Hepatocyte (in vitro differentiated cells): ENCODE measurements around the gene RALGDS. TPM values are rescaled to one million over a fixed set of nuclear protein-coding genes. Genes with fewer than 3 reads are reported as not detected.

Source experiments
- DNase-seq: peaks from one replicate; pipeline ENCODE4 v3.0.0-alpha.2; 2016; ENCODE audit warnings: low spot score
- H2AFZ ChIP-seq: fragments of 200-600 bp; sonication (generic); 2 replicates; pipeline ENCODE4 v1.6.0; 2016; ENCODE audit warnings: antibody characterized with exemption, mild to moderate bottlenecking
- H3K27ac ChIP-seq: fragments of 200-600 bp; sonication (generic); 2 replicates; pipeline ENCODE4 v1.5.1; 2016; ENCODE audit warnings: mild to moderate bottlenecking
- H3K27me3 ChIP-seq: fragments of 200-600 bp; sonication (generic); 2 replicates; pipeline ENCODE4 v1.6.1; 2016
- H3K36me3 ChIP-seq: fragments of 200-600 bp; sonication (generic); replicated peaks from 2 replicates; pipeline ENCODE4 v1.5.1; 2016; ENCODE audit warnings: low read depth; ENCODE audit not compliant: insufficient read depth
- H3K4me1 ChIP-seq: fragments of 200-600 bp; sonication (generic); 2 replicates; pipeline ENCODE4 v1.5.1; 2016; ENCODE audit warnings: mild to moderate bottlenecking, moderate library complexity; ENCODE audit not compliant: insufficient read depth
- H3K4me2 ChIP-seq: fragments of 200-600 bp; sonication (generic); 2 replicates; pipeline ENCODE4 v1.6.0; 2016
- H3K4me3 ChIP-seq: fragments of 200-600 bp; sonication (generic); 2 replicates; pipeline ENCODE4 v1.5.1; 2016; ENCODE audit warnings: mild to moderate bottlenecking
- H3K79me2 ChIP-seq: fragments of 200-600 bp; sonication (generic); 2 replicates; pipeline ENCODE4 v1.6.0; 2017; ENCODE audit warnings: mild to moderate bottlenecking
- H3K9me2 ChIP-seq: fragments of 200-600 bp; sonication (generic); replicated peaks from 2 replicates; pipeline ENCODE4 v1.6.0; 2017; ENCODE audit warnings: mild to moderate bottlenecking; ENCODE audit not compliant: insufficient read depth
- H3K9me3 ChIP-seq: fragments of 200-600 bp; sonication (generic); 2 replicates; pipeline ENCODE4 v1.5.1; 2016; ENCODE audit warnings: low read depth, mild to moderate bottlenecking
- H4K20me1 ChIP-seq: fragments of 200-600 bp; sonication (generic); 2 replicates; pipeline ENCODE4 v1.6.0; 2016; ENCODE audit warnings: mild to moderate bottlenecking; ENCODE audit not compliant: insufficient read depth, poor library complexity, severe bottlenecking
- EZH2 ChIP-seq: fragments of 200-600 bp; sonication (generic); IDR thresholded peaks from 2 replicates; pipeline ENCODE4 v1.6.1; 2016; ENCODE audit warnings: antibody characterized with exemption, mild to moderate bottlenecking, borderline replicate concordance
- EZH2phosphoT487 ChIP-seq: fragments of 200-600 bp; sonication (generic); IDR thresholded peaks from one replicate; pipeline ENCODE4 v1.6.1; 2018; ENCODE audit warnings: antibody characterized with exemption, mild to moderate bottlenecking, low read depth, moderate library complexity; ENCODE audit not compliant: unreplicated experiment, severe bottlenecking
- WGBS: methylation state at CpG from one replicate; pipeline ENCODE4 v1.1.6; 2016; ENCODE audit warnings: low lambda C conversion rate; ENCODE audit errors: missing lambda C conversion rate; 5-methylcytosine and 5-hydroxymethylcytosine counted together
- polyA plus RNA-seq: library from polyadenylated mRNA; unstranded; fragments of >200 nt; fragmentation: Nextera tagmentation; extraction: Ambion mirVana; gene quantifications from 2 replicates; pipeline ENCODE4 v1.2.1, GENCODE V29; 2016
- total RNA-seq: library from RNA; depleted of rRNA; stranded (reverse); fragments of >200 nt; gene quantifications from 2 replicates; pipeline ENCODE4 v1.2.3, GENCODE V29; 2014
- TF ChIP-seq, protein P1 (sequence below): fragments of 200-600 bp; sonication (generic); IDR thresholded peaks from 2 replicates; pipeline ENCODE4 v1.5.1; 2016; ENCODE audit warnings: antibody characterized with exemption, mild to moderate bottlenecking; ENCODE audit not compliant: poor library complexity

RALGDS gene
- total and polyA plus RNA-seq, 2 experiments from 2014 or later = 26.9 to 48.0 TPM

DNA sequence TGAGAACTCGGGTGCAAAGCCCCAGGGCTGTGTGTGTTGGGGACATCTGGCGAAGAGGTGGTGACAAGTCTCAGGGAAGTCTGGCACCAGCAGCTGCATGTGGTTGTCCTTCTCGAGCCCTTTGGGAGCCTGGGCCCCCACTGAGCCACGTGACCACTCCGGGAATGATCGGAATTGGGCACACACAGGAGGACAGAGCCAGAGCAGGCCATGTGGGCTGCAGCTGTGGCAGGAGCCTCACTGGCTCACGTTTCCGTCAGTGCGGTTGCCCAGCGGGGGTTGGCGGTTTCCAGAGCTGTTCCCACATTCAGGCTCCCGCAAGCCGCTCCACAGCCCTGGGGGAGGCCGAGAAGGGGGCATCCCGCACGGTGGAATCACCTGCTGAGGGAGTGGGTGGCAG is 66.1 kb downstream of the RALGDS start:
- Histone ChIP-seq H3K4me3 (no peak overlapping the region), H4K20me1 (no peaks in the 10 kb centered on the region), H3K27ac (no peak overlapping the region), H3K36me3 (no peaks in the 10 kb centered on the region), H3K4me2 (no peak overlapping the region), H3K79me2 (no peaks in the 10 kb centered on the region), H3K4me1 (no peaks in the 10 kb centered on the region), H2AFZ (no peak overlapping the region), H3K9me2 (no peaks in the 10 kb centered on the region), H3K27me3 (no peaks in the 10 kb centered on the region), H3K9me3 (no peaks in the 10 kb centered on the region)
- WGBS = 84% methylated on average over 15 of the region's 16 CpGs
- no peak for DNase-seq
- TF ChIP-seq EZH2phosphoT487 (no peak), EZH2 (no peak)
- TF ChIP-seq, protein P1, sequence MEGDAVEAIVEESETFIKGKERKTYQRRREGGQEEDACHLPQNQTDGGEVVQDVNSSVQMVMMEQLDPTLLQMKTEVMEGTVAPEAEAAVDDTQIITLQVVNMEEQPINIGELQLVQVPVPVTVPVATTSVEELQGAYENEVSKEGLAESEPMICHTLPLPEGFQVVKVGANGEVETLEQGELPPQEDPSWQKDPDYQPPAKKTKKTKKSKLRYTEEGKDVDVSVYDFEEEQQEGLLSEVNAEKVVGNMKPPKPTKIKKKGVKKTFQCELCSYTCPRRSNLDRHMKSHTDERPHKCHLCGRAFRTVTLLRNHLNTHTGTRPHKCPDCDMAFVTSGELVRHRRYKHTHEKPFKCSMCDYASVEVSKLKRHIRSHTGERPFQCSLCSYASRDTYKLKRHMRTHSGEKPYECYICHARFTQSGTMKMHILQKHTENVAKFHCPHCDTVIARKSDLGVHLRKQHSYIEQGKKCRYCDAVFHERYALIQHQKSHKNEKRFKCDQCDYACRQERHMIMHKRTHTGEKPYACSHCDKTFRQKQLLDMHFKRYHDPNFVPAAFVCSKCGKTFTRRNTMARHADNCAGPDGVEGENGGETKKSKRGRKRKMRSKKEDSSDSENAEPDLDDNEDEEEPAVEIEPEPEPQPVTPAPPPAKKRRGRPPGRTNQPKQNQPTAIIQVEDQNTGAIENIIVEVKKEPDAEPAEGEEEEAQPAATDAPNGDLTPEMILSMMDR = no peak

DNA sequence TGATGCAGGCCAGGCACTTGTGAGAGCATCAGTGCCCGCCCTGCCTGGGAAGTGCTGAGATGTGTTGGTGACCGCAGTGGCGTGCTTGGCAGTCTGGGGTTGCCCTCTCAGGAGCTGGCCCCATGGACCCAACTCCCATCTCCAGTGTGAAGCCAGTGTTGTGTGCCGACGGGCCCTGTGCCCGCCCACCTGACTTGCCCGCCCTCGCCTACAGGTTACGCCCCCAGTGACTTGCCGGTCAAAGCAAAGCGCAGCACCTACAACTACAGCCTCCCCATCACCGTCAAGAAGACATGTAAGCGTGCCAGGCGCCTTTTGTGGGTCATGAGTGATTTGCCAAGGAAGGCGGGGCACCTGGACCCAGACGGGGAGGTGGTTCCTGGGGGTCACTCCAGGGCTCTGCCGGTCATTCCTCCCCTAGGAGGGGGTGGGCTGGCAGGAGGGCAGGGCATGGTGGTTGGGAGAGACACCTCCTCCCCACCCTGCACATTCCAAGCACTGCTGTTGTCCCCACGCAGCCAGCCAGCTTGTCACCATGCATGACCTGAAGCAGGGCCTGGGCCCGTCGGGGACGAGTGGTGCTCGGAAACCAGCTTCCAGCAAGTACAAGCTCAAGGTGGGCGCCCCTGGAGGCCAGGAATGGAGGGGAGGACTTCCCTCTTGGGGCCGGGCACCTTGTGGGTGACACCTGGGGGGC is 66.7 kb downstream of the RALGDS start:
- Histone ChIP-seq H4K20me1 (no peaks in the 10 kb centered on the region), H3K4me3 (no peak overlapping the region), H3K36me3 (no peaks in the 10 kb centered on the region), H3K9me3 (no peaks in the 10 kb centered on the region), H3K9me2 (no peaks in the 10 kb centered on the region), H3K4me2 (no peak overlapping the region), H3K27me3 (no peaks in the 10 kb centered on the region), H3K27ac (no peak overlapping the region), H3K4me1 (no peaks in the 10 kb centered on the region), H3K79me2 (no peaks in the 10 kb centered on the region), H2AFZ (no peak overlapping the region)
- TF ChIP-seq EZH2 (no peak), EZH2phosphoT487 (no peak)
- TF ChIP-seq, protein P1 = no peak
- DNase-seq = no peak
- 95% methylated on average over 24 of the region's 24 CpGs for WGBS

DNA sequence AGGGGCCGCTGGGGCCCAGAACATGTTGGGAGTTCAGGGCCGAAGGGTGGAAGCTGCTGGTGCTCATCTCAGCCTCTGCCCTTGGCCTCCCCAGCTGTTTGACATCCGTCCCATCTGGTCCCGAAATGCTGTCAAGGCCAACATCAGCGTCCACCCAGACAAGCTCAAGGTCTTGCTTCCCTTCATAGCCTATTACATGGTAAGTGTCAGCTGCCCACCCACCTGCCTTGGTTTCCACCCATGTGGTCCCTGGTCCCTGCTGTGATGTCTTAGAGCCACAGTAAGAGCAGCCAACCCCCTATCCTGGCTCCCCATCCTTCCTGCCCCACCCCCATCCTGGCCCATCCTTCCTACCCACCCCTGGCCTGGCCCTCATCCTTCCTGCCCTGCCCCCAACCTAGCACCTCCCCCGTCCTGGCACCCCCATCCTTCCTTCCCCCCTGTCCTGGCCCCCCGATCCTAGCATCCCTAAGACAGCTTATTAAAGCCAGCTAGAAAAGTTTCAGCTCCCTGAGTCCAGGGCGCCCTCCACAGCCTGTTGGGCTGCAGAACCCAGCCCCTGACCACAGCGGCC is 69.0 kb downstream of the RALGDS start:
- Histone ChIP-seq H3K27ac (no peak overlapping the region), H3K79me2 (no peaks in the 10 kb centered on the region), H4K20me1 (no peaks in the 10 kb centered on the region), H3K27me3 (no peaks in the 10 kb centered on the region), H3K4me1 (no peaks in the 10 kb centered on the region), H2AFZ (no peak overlapping the region), H3K9me3 (no peaks in the 10 kb centered on the region), H3K4me3 (no peak overlapping the region), H3K4me2 (no peak overlapping the region), H3K9me2 (no peaks in the 10 kb centered on the region), H3K36me3 (no peaks in the 10 kb centered on the region)
- DNase-seq = no peak
- TF ChIP-seq EZH2 (no peak), EZH2phosphoT487 (no peak)
- TF ChIP-seq, protein P1 = no peak
- WGBS = 97% methylated on average over 9 of the region's 9 CpGs
